Right lobe of liver (tissue), 4 donors: ENCODE measurements around the gene SPATA2.
"Not testable (repeated sequence)": the region's sequence is repeated elsewhere in the genome, so short reads cannot be mapped to it uniquely, and the experiment has no call there.

ENCODE experiments used
- CTCF ChIP-seq, 4 donors: fragments of 200-600 bp in 3 of 4; fragments of 450-650 bp in 1 of 4; IDR thresholded peaks; one replicate each; pipeline versions ENCODE4 v1.5.1 to v1.8.0; 2016 to 2022; ENCODE audit warnings: antibody characterized with exemption in 4 of 4, mild to moderate bottlenecking in 2 of 4
- POLR2A ChIP-seq: fragments of 450-650 bp; IDR thresholded peaks from one replicate; pipeline ENCODE4 v1.6.1; 2017; ENCODE audit warnings: antibody characterized with exemption, mild to moderate bottlenecking
- donor health status: DM: no; HTN: no; CAD: no.
- donor health status: DM: no; HTN: no; CAD: no.
- donor health status: DM: no; HTN: yes; CAD: no.

- TF ChIP-seq CTCF (IDR thresholded peaks at IDR 0.05); POLR2A: not testable (repeated sequence)
Observed at GRCh38 chr20:49895474-49896093, 19.7 kb downstream of the SPATA2 start.
